HL-60 (cell line): ENCODE measurements around the gene RAD9A.

Source experiments
- DNase-seq, 2 experiments: peaks; one replicate each; pipeline ENCODE4 v3.0.0-alpha.2; 2010 to 2020; ENCODE audit warnings: low read depth in 1 of 2, low spot score in 1 of 2
- H3K27ac ChIP-seq: fragments of 250-450 bp; sonication (Bioruptor Pico); replicated peaks from 2 replicates; pipeline ENCODE4 v1.5.1; 2020; ENCODE audit warnings: mild to moderate bottlenecking, moderate library complexity
- H3K27me3 ChIP-seq: fragments of 250-450 bp; sonication (Bioruptor Pico); 2 replicates; pipeline ENCODE4 v1.5.1; 2021; ENCODE audit warnings: mild to moderate bottlenecking, moderate library complexity; ENCODE audit not compliant: insufficient read depth, poor library complexity, severe bottlenecking
- H3K4me3 ChIP-seq: replicated peaks from 2 replicates; pipeline ENCODE4 v1.5.1; 2011; ENCODE audit warnings: mild to moderate bottlenecking, control low read depth, low read length; ENCODE audit not compliant: insufficient read depth
- CTCF ChIP-seq: IDR thresholded peaks from one replicate; pipeline ENCODE4 v1.5.1; 2011; ENCODE audit warnings: low read length, control low read depth, inconsistent platforms; ENCODE audit not compliant: insufficient read depth
- GABPA ChIP-seq: IDR thresholded peaks from 2 replicates; pipeline ENCODE4 v1.6.1; 2012; ENCODE audit warnings: low read depth
- POLR2AphosphoS5 ChIP-seq: IDR thresholded peaks from 2 replicates; pipeline ENCODE4 v1.6.1; 2012; ENCODE audit warnings: low read depth
- REST ChIP-seq: IDR thresholded peaks from 2 replicates; pipeline ENCODE4 v1.6.1; 2012; ENCODE audit warnings: low read depth; ENCODE audit not compliant: insufficient replicate concordance
- SPI1 ChIP-seq: IDR thresholded peaks from 2 replicates; pipeline ENCODE4 v1.6.1; 2012; ENCODE audit warnings: low read depth, mild to moderate bottlenecking, borderline replicate concordance

Gene RAD9A

GRCh38 chr11:67441731-67442351 is 50.1 kb downstream of the RAD9A start:
- DNase-seq = no peak
- Histone ChIP-seq H3K27me3 (no peaks in the 10 kb centered on the region), H3K27ac (no peak overlapping the region), H3K4me3 (no peak overlapping the region)
- TF ChIP-seq CTCF (no peak), REST (no peak), GABPA (no peak), POLR2AphosphoS5 (no peak; the same call in 1 of the 2 replicates), SPI1 (no peak)

- Histone ChIP-seq H3K27ac (peak overlapping the region; percentile 41), H3K27me3 (no peaks in the 10 kb centered on the region), H3K4me3 (peak overlapping the region; percentile 48)
- no peak for DNase-seq
- TF ChIP-seq CTCF = no peak
- TF ChIP-seq POLR2AphosphoS5 = peak; percentile 29; the same call in 1 of the 2 replicates
Measured at GRCh38 chr11:67442504-67443404, 51.0 kb downstream of the RAD9A start.

- no peak for DNase-seq
- no peak for TF ChIP-seq REST
- no peak for TF ChIP-seq POLR2AphosphoS5
- no peak for TF ChIP-seq CTCF
- no peak for TF ChIP-seq GABPA
- no peak for TF ChIP-seq SPI1
- H3K27me3 ChIP-seq = no peaks in the 10 kb centered on the region
- H3K4me3 ChIP-seq = no peak overlapping the region
- no peak overlapping the region for H3K27ac ChIP-seq
Measured at GRCh38 chr11:67445515-67445914, 53.7 kb downstream of the RAD9A start.
